CD8-positive, alpha-beta memory T cell (primary cell): Measurements from ENCODE around the gene RWDD4. TPM values are rescaled to one million over a fixed set of nuclear protein-coding genes. Genes with fewer than 3 reads are reported as not detected.

Experiments
- CTCF ChIA-PET: fragments of 350-600 bp; sonication (Branson Sonifier 250); formaldehyde crosslinking; loops from one replicate; lab custom pipeline; 2021; ENCODE audit warnings: antibody characterized with exemption; lab: Charles Lee
- POLR2A ChIA-PET: fragments of 350-600 bp; sonication (Branson Sonifier 250); formaldehyde crosslinking; loops from one replicate; lab custom pipeline; 2021; ENCODE audit warnings: antibody characterized with exemption; lab: Charles Lee
- DNase-seq, 5 donors: peaks; one replicate each; pipeline versions ENCODE4 v3.0.0 to v3.0.0-alpha.2; 2020 to 2022; ENCODE audit warnings: mixed read lengths in 1 of 5
- H3K27ac ChIP-seq: one replicate; pipeline ENCODE4 v1.7.0; 2013; ENCODE audit warnings: low read depth, mild to moderate bottlenecking, low read length, moderate library complexity
- H3K27me3 ChIP-seq: 2 replicates; pipeline ENCODE4 v1.7.0; 2013; ENCODE audit warnings: low read length, mild to moderate bottlenecking; ENCODE audit not compliant: insufficient read depth, poor library complexity, severe bottlenecking
- H3K36me3 ChIP-seq: 2 replicates; pipeline ENCODE4 v1.7.0; 2013; ENCODE audit warnings: mild to moderate bottlenecking, low read length, moderate library complexity; ENCODE audit not compliant: insufficient read depth
- H3K4me1 ChIP-seq: 2 replicates; pipeline ENCODE4 v1.7.0; 2013; ENCODE audit warnings: mild to moderate bottlenecking, low read length, moderate library complexity; ENCODE audit not compliant: insufficient read depth
- H3K4me3 ChIP-seq: 2 replicates; pipeline ENCODE4 v1.7.0; 2013; ENCODE audit warnings: mild to moderate bottlenecking, low read length
- H3K9me3 ChIP-seq: 2 replicates; pipeline ENCODE4 v1.7.0; 2013; ENCODE audit warnings: mild to moderate bottlenecking, low read length
- H3K27ac Mint-ChIP-seq, 8 donors: one replicate each; pipeline ENCODE4 v1.8.0; 2020 to 2021; ENCODE audit warnings: mixed read lengths in 8 of 8, mild to moderate bottlenecking in 6 of 8, inconsistent platforms in 3 of 8, moderate library complexity in 3 of 8
- H3K27me3 Mint-ChIP-seq, 2 donors: one replicate each; pipeline ENCODE4 v1.8.0; 2020 to 2021; ENCODE audit warnings: mixed read lengths in 2 of 2, mild to moderate bottlenecking in 1 of 2, moderate library complexity in 1 of 2
- H3K36me3 Mint-ChIP-seq, 3 donors: one replicate each; pipeline ENCODE4 v1.8.0; 2020 to 2021; ENCODE audit warnings: mixed read lengths in 3 of 3, inconsistent platforms in 1 of 3, mild to moderate bottlenecking in 1 of 3
- H3K4me1 Mint-ChIP-seq, 3 donors: one replicate each; pipeline ENCODE4 v1.8.0; 2020 to 2021; ENCODE audit warnings: mixed read lengths in 3 of 3, inconsistent platforms in 1 of 3, mild to moderate bottlenecking in 1 of 3
- H3K4me3 Mint-ChIP-seq, 7 donors: one replicate each; pipeline ENCODE4 v1.8.0; 2020 to 2021; ENCODE audit warnings: mixed read lengths in 7 of 7, mild to moderate bottlenecking in 6 of 7, moderate library complexity in 4 of 7, inconsistent platforms in 2 of 7
- H3K9me3 Mint-ChIP-seq, 5 donors: one replicate each; pipeline ENCODE4 v1.8.0; 2020 to 2022; ENCODE audit warnings: mixed read lengths in 5 of 5, mild to moderate bottlenecking in 3 of 5, moderate library complexity in 2 of 5, inconsistent platforms in 1 of 5
- polyA plus RNA-seq: library from polyadenylated mRNA; unstranded; fragments of 300-500 nt; fragmentation: Illumina TruSeq; gene quantifications from one replicate; pipeline ENCODE4 v1.2.3, GENCODE V29; 2021
- total RNA-seq, 2 experiments: library from RNA; stranded (reverse); gene quantifications; one replicate each; pipeline ENCODE4 v1.2.3, GENCODE V29; 2021

The RWDD4 gene
- total and polyA plus RNA-seq, 3 experiments from 2014 or later, result 21.3 to 30.8 (median 28.4) TPM

DNA sequence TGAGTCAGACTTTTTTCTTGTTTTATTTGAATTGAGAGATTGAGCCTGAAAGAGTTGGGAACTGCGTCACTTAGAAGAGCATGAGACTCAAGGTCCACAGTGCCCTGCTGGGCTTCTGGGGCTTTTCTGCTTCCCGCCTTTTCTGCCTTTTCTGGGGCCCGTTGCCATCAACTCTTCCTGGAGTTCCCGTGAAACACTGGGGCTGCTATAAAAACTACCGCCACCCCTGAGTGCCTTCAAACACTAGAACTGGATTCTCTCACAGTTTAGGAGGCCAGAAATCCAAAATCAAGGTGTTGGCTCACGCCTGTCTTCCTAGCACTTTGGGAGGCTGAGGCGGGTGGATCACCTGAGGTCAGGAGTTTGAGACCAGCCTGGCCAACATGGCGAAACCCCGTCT, 49.8 kb downstream of the RWDD4 start:
- no peaks in the 10 kb centered on the region for H3K9me3 Mint-ChIP-seq
- H3K4me1 ChIP-seq, result no peaks in the 10 kb centered on the region
- peaks cover 6% of the 10 kb centered on the region for H3K27me3 ChIP-seq
- H3K27ac ChIP-seq, result no peak overlapping the region
- ChIA-PET CTCF (no interaction called here), POLR2A (no interaction called here)
- no peak for DNase-seq
- H3K36me3 Mint-ChIP-seq, result no peaks in the 10 kb centered on the region
- no peak overlapping the region for H3K4me3 ChIP-seq
- H3K36me3 ChIP-seq, result no peaks in the 10 kb centered on the region
- peaks cover 10 to 26% of the 10 kb centered on the region in 2 donors for H3K27me3 Mint-ChIP-seq
- no peak overlapping the region for H3K27ac Mint-ChIP-seq
- no peaks in the 10 kb centered on the region for H3K9me3 ChIP-seq
- no peaks in the 10 kb centered on the region for H3K4me1 Mint-ChIP-seq
- H3K4me3 Mint-ChIP-seq, result no peak overlapping the region

DNA sequence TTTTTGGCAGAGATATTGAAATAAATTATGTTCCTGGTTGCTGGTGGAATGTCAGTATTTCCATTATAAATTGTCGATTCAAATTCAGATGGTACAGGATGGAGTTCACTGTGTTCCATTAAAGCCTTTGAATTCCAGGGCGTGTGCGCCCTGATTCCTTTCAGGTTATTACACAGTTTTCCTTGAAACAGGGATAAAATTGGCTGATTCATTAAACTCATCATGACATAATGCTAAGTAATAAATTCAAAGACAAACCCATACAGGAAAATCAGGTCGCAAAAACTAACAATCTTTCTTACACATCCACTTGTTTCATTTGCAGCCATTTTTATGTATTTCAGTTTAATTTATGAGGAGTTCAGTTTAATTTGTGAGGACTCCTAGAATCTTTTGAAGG, 51.1 kb downstream of the RWDD4 start:
- H3K27me3 Mint-ChIP-seq, result peaks cover 10 to 26% of the 10 kb centered on the region in 2 donors
- Histone ChIP-seq H3K36me3 (no peaks in the 10 kb centered on the region), H3K27me3 (peaks cover 6% of the 10 kb centered on the region), H3K9me3 (no peaks in the 10 kb centered on the region), H3K27ac (no peak overlapping the region), H3K4me1 (no peaks in the 10 kb centered on the region), H3K4me3 (no peak overlapping the region)
- no peak for DNase-seq
- ChIA-PET CTCF (no interaction called here), POLR2A (no interaction called here)
- no peak overlapping the region for H3K4me3 Mint-ChIP-seq
- H3K4me1 Mint-ChIP-seq, result no peaks in the 10 kb centered on the region
- no peaks in the 10 kb centered on the region for H3K9me3 Mint-ChIP-seq
- no peaks in the 10 kb centered on the region for H3K36me3 Mint-ChIP-seq
- H3K27ac Mint-ChIP-seq, result no peak overlapping the region

DNA sequence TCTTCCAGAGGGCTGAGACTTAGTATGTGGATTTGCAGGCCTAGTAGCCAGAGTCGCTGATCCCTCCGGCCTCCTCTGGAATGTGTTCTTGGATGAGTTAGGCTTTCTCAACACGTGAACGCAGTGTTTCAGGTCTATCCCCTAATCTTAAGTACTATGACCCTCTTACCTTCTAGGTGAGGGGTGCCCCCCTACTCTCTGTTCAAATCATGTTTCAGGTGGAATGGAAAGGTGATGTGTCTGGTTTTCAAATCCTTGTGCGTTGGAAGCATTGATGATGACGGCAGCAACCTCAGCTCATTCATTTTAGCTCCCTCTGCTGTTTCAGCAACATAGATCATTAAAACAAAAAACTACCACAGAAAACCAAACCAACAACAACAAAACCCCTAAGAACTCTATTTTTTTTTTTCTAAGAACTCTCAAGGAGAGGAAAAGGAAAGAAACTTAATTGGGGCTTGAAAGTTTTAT, 56.4 kb downstream of the RWDD4 start:
- Mint-ChIP-seq H3K4me1 (no peaks in the 10 kb centered on the region), H3K27ac (peak overlapping the region in 1 of 8 donors; percentile 80), H3K36me3 (no peaks in the 10 kb centered on the region), H3K9me3 (no peaks in the 10 kb centered on the region), H3K27me3 (peaks cover 0 to 13% of the 10 kb centered on the region in 2 donors), H3K4me3 (no peak overlapping the region)
- no peak for DNase-seq
- peaks cover 6% of the 10 kb centered on the region for H3K27me3 ChIP-seq
- ChIA-PET CTCF (interaction anchor here (1.2 kb wide), 1 partner anchor 124 kb away, joined by 3 read pairs; no protein-coding TSS in a partner anchor), POLR2A (no interaction called here)
- H3K36me3 ChIP-seq, result no peaks in the 10 kb centered on the region
- H3K4me1 ChIP-seq, result no peaks in the 10 kb centered on the region
- H3K4me3 ChIP-seq, result no peak overlapping the region
- no peak overlapping the region for H3K27ac ChIP-seq
- no peaks in the 10 kb centered on the region for H3K9me3 ChIP-seq

GRCh38 chr4:183601381-183601780, 57.6 kb downstream of the RWDD4 start:
- H3K36me3 Mint-ChIP-seq, result no peaks in the 10 kb centered on the region
- Histone ChIP-seq H3K4me3 (no peak overlapping the region), H3K9me3 (no peaks in the 10 kb centered on the region), H3K4me1 (no peaks in the 10 kb centered on the region), H3K27ac (no peak overlapping the region), H3K36me3 (no peaks in the 10 kb centered on the region), H3K27me3 (no peaks in the 10 kb centered on the region)
- peaks cover 0 to under 1% of the 10 kb centered on the region in 2 donors for H3K27me3 Mint-ChIP-seq
- no peak overlapping the region for H3K27ac Mint-ChIP-seq
- H3K9me3 Mint-ChIP-seq, result no peaks in the 10 kb centered on the region
- no peak overlapping the region for H3K4me3 Mint-ChIP-seq
- ChIA-PET POLR2A (no interaction called here), CTCF (interaction anchor here (2.0 kb wide), 1 partner anchor 127 kb away, joined by 8 read pairs; no protein-coding TSS in a partner anchor)
- no peaks in the 10 kb centered on the region for H3K4me1 Mint-ChIP-seq
- DNase-seq, result no peak

DNA sequence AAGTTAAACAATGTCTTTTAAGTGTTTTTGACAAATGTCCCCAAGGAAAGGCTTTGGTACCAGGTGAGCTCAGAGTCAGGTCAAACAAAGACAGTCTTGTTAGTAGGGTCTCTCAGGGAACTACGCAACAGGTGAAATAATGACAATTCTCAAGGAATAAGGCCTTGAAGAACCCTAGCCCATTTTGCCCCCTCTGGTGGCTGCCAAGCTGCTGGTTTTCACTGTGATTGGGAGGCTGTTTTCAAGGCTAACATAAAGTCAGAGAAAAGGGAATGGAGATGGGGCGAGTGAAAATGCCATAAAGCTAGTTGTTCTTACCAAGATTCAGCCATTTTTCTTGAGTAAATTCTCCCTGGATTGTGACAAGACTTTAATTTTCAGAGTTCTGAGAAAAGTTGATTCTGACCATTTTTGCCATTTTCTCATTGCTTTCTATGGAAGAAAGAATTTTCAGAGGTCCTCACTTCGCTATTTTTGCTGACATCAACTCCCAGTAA, 58.7 kb downstream of the RWDD4 start:
- no peak overlapping the region for H3K4me3 ChIP-seq
- Mint-ChIP-seq H3K27ac (no peak overlapping the region), H3K4me1 (no peaks in the 10 kb centered on the region)

GRCh38 chr4:183599690-183600089, 59.3 kb downstream of the RWDD4 start:
- ChIA-PET POLR2A (no interaction called here), CTCF (interaction anchor here (0.9 to 2.0 kb wide), 7 partner anchors 14 to 158 kb away, joined by 3 to 8 read pairs (median 3); partner anchors contain the start of gene ING2)
- H3K4me3 Mint-ChIP-seq, result no peak overlapping the region
- no peaks in the 10 kb centered on the region for H3K4me1 Mint-ChIP-seq
- Histone ChIP-seq H3K4me1 (no peaks in the 10 kb centered on the region), H3K27me3 (no peaks in the 10 kb centered on the region), H3K4me3 (no peak overlapping the region), H3K9me3 (no peaks in the 10 kb centered on the region), H3K27ac (no peak overlapping the region), H3K36me3 (no peaks in the 10 kb centered on the region)
- H3K27me3 Mint-ChIP-seq, result peaks cover 0 to 1% of the 10 kb centered on the region in 2 donors
- H3K9me3 Mint-ChIP-seq, result no peaks in the 10 kb centered on the region
- H3K27ac Mint-ChIP-seq, result no peak overlapping the region
- no peaks in the 10 kb centered on the region for H3K36me3 Mint-ChIP-seq
- DNase-seq, result no peak

More for the DNA sequence above, 58.7 kb downstream of the RWDD4 start:
- H3K4me3 Mint-ChIP-seq, result no peak overlapping the region
- Histone ChIP-seq H3K9me3 (no peaks in the 10 kb centered on the region), H3K4me1 (no peaks in the 10 kb centered on the region), H3K36me3 (no peaks in the 10 kb centered on the region), H3K27me3 (no peaks in the 10 kb centered on the region), H3K27ac (no peak overlapping the region)
- ChIA-PET POLR2A (no interaction called here), CTCF (interaction anchor here (0.8 to 2.0 kb wide), 8 partner anchors 13 to 158 kb away, joined by 3 to 8 read pairs (median 3); partner anchors contain the start of gene ING2)
- no peaks in the 10 kb centered on the region for H3K36me3 Mint-ChIP-seq
- peaks cover 0 to 1% of the 10 kb centered on the region in 2 donors for H3K27me3 Mint-ChIP-seq
- no peak for DNase-seq
- no peaks in the 10 kb centered on the region for H3K9me3 Mint-ChIP-seq

- peaks cover 0 to 1% of the 10 kb centered on the region in 2 donors for H3K27me3 Mint-ChIP-seq
- no peaks in the 10 kb centered on the region for H3K4me1 Mint-ChIP-seq
- POLR2A ChIA-PET, result no interaction called here
- H3K4me3 Mint-ChIP-seq, result no peak overlapping the region
- CTCF ChIA-PET, result interaction anchor here (1.0 to 2.0 kb wide), 4 partner anchors 94 to 137 kb away, joined by 3 to 8 read pairs (median 3); partner anchors contain the start of gene ING2
- DNase-seq, result no peak
- Histone ChIP-seq H3K4me3 (no peak overlapping the region), H3K9me3 (no peaks in the 10 kb centered on the region), H3K36me3 (no peaks in the 10 kb centered on the region), H3K27me3 (no peaks in the 10 kb centered on the region), H3K27ac (no peak overlapping the region), H3K4me1 (no peaks in the 10 kb centered on the region)
- no peaks in the 10 kb centered on the region for H3K9me3 Mint-ChIP-seq
- no peak overlapping the region for H3K27ac Mint-ChIP-seq
- H3K36me3 Mint-ChIP-seq, result no peaks in the 10 kb centered on the region
Observed at GRCh38 chr4:183599284-183599683, 59.7 kb downstream of the RWDD4 start.

DNA sequence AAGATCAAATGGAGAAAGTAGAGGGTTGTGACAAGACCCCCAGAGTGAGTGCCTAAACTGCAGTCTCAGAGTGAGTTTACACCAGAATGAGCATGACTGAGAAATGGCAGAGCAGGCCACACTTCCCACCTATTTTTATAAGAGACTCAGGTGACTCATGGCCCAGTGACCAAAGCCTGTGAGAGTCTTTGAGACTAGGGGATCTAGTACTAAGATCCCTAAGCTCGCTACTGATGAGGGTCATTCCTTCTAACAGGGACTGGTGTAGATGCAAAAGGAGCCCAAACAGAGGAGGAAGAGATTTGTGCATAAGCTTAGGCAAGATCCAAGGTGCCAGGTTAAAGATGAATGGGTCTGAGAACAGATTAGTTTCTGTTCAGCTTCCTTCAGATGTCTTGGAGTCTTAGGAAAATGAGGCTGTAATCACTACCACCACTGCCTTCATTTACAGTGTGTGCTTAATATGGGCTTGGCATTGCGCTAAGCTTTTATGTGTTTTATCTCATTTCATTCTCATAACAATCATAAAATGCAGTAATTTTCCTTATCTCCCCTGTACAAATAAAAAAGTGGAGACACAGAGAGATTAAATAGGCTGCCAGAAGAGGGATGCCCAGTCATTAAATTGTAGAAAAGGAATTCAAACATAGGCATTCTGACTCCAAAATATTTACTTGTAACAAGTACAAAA, 62.8 kb downstream of the RWDD4 start:
- peaks cover 6 to 9% of the 10 kb centered on the region in 2 donors for H3K27me3 Mint-ChIP-seq
- H3K9me3 ChIP-seq, result no peaks in the 10 kb centered on the region
- no peaks in the 10 kb centered on the region for H3K36me3 Mint-ChIP-seq
- H3K27me3 ChIP-seq, result no peaks in the 10 kb centered on the region
- no peaks in the 10 kb centered on the region for H3K4me1 Mint-ChIP-seq
- H3K4me3 ChIP-seq, result no peak overlapping the region
- H3K27ac Mint-ChIP-seq, result peak overlapping the region in 1 of 8 donors; percentile 58
- no peak for DNase-seq
- no peaks in the 10 kb centered on the region for H3K4me1 ChIP-seq
- H3K9me3 Mint-ChIP-seq, result no peaks in the 10 kb centered on the region
- no peak overlapping the region for H3K4me3 Mint-ChIP-seq
- ChIA-PET CTCF (no interaction called here), POLR2A (no interaction called here)
- H3K27ac ChIP-seq, result no peak overlapping the region
- no peaks in the 10 kb centered on the region for H3K36me3 ChIP-seq
